Loucy (cell line): Measurements from ENCODE around the gene DIP2A.

Experiments used
- H2AFZ ChIP-seq: fragments of 200-600 bp; sonication (generic); 2 replicates; pipeline ENCODE4 v1.6.0; 2016; ENCODE audit warnings: antibody characterized with exemption, mild to moderate bottlenecking, low read length, moderate library complexity
- H3F3A ChIP-seq: fragments of 200-600 bp; 2 replicates; pipeline ENCODE4 v1.6.0; 2016; ENCODE audit warnings: antibody characterized with exemption, low read depth, mild to moderate bottlenecking
- H3K27me3 ChIP-seq: fragments of 200-600 bp; sonication (generic); 2 replicates; pipeline ENCODE4 v1.6.1; 2014; ENCODE audit warnings: low read length, mild to moderate bottlenecking; ENCODE audit not compliant: insufficient read depth, poor library complexity, severe bottlenecking
- H3K36me3 ChIP-seq: fragments of 200-600 bp; sonication (generic); 2 replicates; pipeline ENCODE4 v1.6.1; 2016; ENCODE audit warnings: low read length; ENCODE audit not compliant: insufficient read depth
- H3K4me1 ChIP-seq: fragments of 200-600 bp; sonication (generic); 2 replicates; pipeline ENCODE4 v1.5.1; 2014; ENCODE audit warnings: low read length, mild to moderate bottlenecking; ENCODE audit not compliant: insufficient read depth, poor library complexity, severe bottlenecking
- H3K4me2 ChIP-seq: fragments of 200-600 bp; sonication (generic); 2 replicates; pipeline ENCODE4 v1.6.0; 2014; ENCODE audit warnings: antibody characterized with exemption, low read length, low read depth, mild to moderate bottlenecking; ENCODE audit not compliant: poor library complexity, severe bottlenecking
- H3K4me3 ChIP-seq: fragments of 200-600 bp; sonication (generic); 2 replicates; pipeline ENCODE4 v1.5.1; 2014; ENCODE audit warnings: low read length, mild to moderate bottlenecking, mixed read lengths; ENCODE audit not compliant: poor library complexity, severe bottlenecking
- H3K79me2 ChIP-seq: fragments of 200-600 bp; sonication (generic); 2 replicates; pipeline ENCODE4 v1.6.1; 2014; ENCODE audit warnings: low read length; ENCODE audit not compliant: insufficient read depth
- H3K9ac ChIP-seq: fragments of 200-600 bp; sonication (generic); 2 replicates; pipeline ENCODE4 v1.6.0; 2014; ENCODE audit warnings: mild to moderate bottlenecking, low read depth, low read length, moderate library complexity; ENCODE audit not compliant: poor library complexity, severe bottlenecking
- H3K9me2 ChIP-seq: fragments of 200-600 bp; sonication (generic); replicated peaks from 2 replicates; pipeline ENCODE4 v1.6.1; 2016; ENCODE audit warnings: low read depth, low read length, mixed read lengths
- H3K9me3 ChIP-seq: fragments of 200-600 bp; sonication (generic); 2 replicates; pipeline ENCODE4 v1.6.1; 2014; ENCODE audit warnings: mild to moderate bottlenecking, antibody characterized with exemption, low read length, low read depth; ENCODE audit not compliant: insufficient read depth
- H4K20me1 ChIP-seq: fragments of 200-600 bp; sonication (generic); 2 replicates; pipeline ENCODE4 v1.6.0; 2014; ENCODE audit warnings: antibody characterized with exemption, low read length, mild to moderate bottlenecking; ENCODE audit not compliant: insufficient read depth, poor library complexity, severe bottlenecking
- CTCF ChIP-seq: fragments of 200-600 bp; sonication (generic); conservative IDR thresholded peaks from 2 replicates; pipeline ENCODE4 v1.5.1; 2014; ENCODE audit warnings: mild to moderate bottlenecking, antibody characterized with exemption, low read length
- EZH2phosphoT487 ChIP-seq: fragments of 200-600 bp; IDR thresholded peaks from 2 replicates; pipeline ENCODE4 v1.6.1; 2018; ENCODE audit warnings: antibody characterized with exemption, mild to moderate bottlenecking, moderate library complexity, borderline replicate concordance

The DIP2A gene

GRCh38 chr21:46618738-46619379 is 160.2 kb downstream of the DIP2A start:
- Histone ChIP-seq H3K4me3 (no peak overlapping the region), H2AFZ (no peak overlapping the region), H3K9ac (no peak overlapping the region), H4K20me1 (no peaks in the 10 kb centered on the region), H3K4me2 (no peak overlapping the region), H3K79me2 (no peaks in the 10 kb centered on the region), H3K9me3 (no peaks in the 10 kb centered on the region), H3K36me3 (no peaks in the 10 kb centered on the region), H3F3A (0 out of 2 replicates have a peak, but pooled peaks cover 3% of the 10 kb centered on the region), H3K4me1 (peaks cover 45% of the 10 kb centered on the region), H3K27me3 (no peaks in the 10 kb centered on the region), H3K9me2 (no peaks in the 10 kb centered on the region)
- TF ChIP-seq CTCF: no peak
- TF ChIP-seq EZH2phosphoT487: no peak
